GM12878 (cell line): ENCODE data around the gene ATP7B. TPM values are rescaled to one million over a fixed set of nuclear protein-coding genes. Genes with fewer than 3 reads are reported as not detected.

Experiments
- ATAC-seq: fragments of 200-7000 bp; cut with Tn5 transposase; 3 replicates; pipeline ENCODE4 v1.9.1; 2020; ENCODE audit warnings: mild to moderate bottlenecking, moderate library complexity
- BruUV-seq: library from RNA; stranded (reverse); fragments of 400-500 nt; replicated peaks from 2 replicates; lab custom pipeline; 2021; lab: Mats Ljungman, UMichigan
- CTCF ChIA-PET: fragments of 300-600 bp; sonication (Branson Sonifier 250); formaldehyde crosslinking; extraction: SDS; loops from one replicate; lab custom pipeline; 2021; ENCODE audit warnings: inconsistent platforms; lab: Yijun Ruan, JAX
- POLR2A ChIA-PET: fragments of 350-600 bp; formaldehyde crosslinking; extraction: SDS; loops from one replicate; lab custom pipeline; 2021; ENCODE audit warnings: inconsistent platforms; lab: Charles Lee
- RAD21 ChIA-PET: fragments of 300-600 bp; sonication (Branson Sonifier 250); formaldehyde crosslinking; loops from one replicate; lab custom pipeline; 2023; ENCODE audit warnings: antibody characterized with exemption; ENCODE audit not compliant: unreplicated experiment; lab: Charles Lee
- SMC1A ChIA-PET: fragments of 300-600 bp; sonication (Branson Sonifier 250); formaldehyde crosslinking; loops from one replicate; lab custom pipeline; 2023; ENCODE audit not compliant: unreplicated experiment, uncharacterized antibody; lab: Charles Lee
- DNase-seq: peaks from one replicate; pipeline ENCODE4 v3.0.0-alpha.2; 2011; ENCODE audit warnings: low read depth, low spot score
- FAIRE-seq: peaks from 3 replicates; lab custom pipeline; 2011; peaks lifted over from hg19 to GRCh38; lab: Jason Lieb, UNC
- H2AFZ ChIP-seq: 2 replicates; pipeline ENCODE4 v1.6.0; 2011; ENCODE audit warnings: low read depth, low read length, control low read depth; ENCODE audit not compliant: control insufficient read depth
- H3K27ac ChIP-seq: 2 replicates; pipeline ENCODE4 v1.5.1; 2011; ENCODE audit warnings: control low read depth; ENCODE audit not compliant: control insufficient read depth, insufficient read depth
- H3K27me3 ChIP-seq, 2 experiments: replicated peaks in 1 of 2; 2 replicates each; pipeline versions ENCODE4 v1.6.0 to v1.6.1; 2011; ENCODE audit warnings: low read length in 1 of 2; ENCODE audit not compliant: control insufficient read depth in 2 of 2, insufficient read depth in 2 of 2
- H3K36me3 ChIP-seq, 2 experiments: 2 replicates each; pipeline ENCODE4 v1.5.1; 2011; ENCODE audit warnings: low read length in 1 of 2; ENCODE audit not compliant: control insufficient read depth in 2 of 2, insufficient read depth in 2 of 2
- H3K4me1 ChIP-seq: 2 replicates; pipeline ENCODE4 v1.6.1; 2011; ENCODE audit warnings: mild to moderate bottlenecking, low read length, moderate library complexity, mixed read lengths; ENCODE audit not compliant: control insufficient read depth, insufficient read depth
- H3K4me2 ChIP-seq: 2 replicates; pipeline ENCODE4 v1.6.0; 2011; ENCODE audit warnings: control low read depth; ENCODE audit not compliant: control insufficient read depth, insufficient read depth
- H3K4me3 ChIP-seq: fragments of 200-600 bp; sonication (generic); 2 replicates; pipeline ENCODE4 v1.5.1; 2016
- H3K79me2 ChIP-seq: 2 replicates; pipeline ENCODE4 v1.6.0; 2011; ENCODE audit warnings: low read length; ENCODE audit not compliant: control insufficient read depth, insufficient read depth
- H3K9ac ChIP-seq: 2 replicates; pipeline ENCODE4 v1.8.0; 2011; ENCODE audit warnings: low read length, control low read depth, mixed read lengths; ENCODE audit not compliant: control insufficient read depth, insufficient read depth
- H3K9me3 ChIP-seq: replicated peaks from 3 replicates; pipeline ENCODE4 v1.5.1; 2011; ENCODE audit warnings: mild to moderate bottlenecking, low read length; ENCODE audit not compliant: control insufficient read depth, insufficient read depth
- H4K20me1 ChIP-seq: 2 replicates; pipeline ENCODE4 v1.6.0; 2011; ENCODE audit not compliant: control insufficient read depth, insufficient read depth
- EZH2 ChIP-seq: IDR thresholded peaks from 2 replicates; pipeline ENCODE4 v1.6.1; 2012; ENCODE audit warnings: low read depth, mild to moderate bottlenecking, control low read depth, inconsistent platforms, low read length, borderline replicate concordance; ENCODE audit not compliant: control insufficient read depth
- NR2F1 ChIP-seq: fragments of 450-650 bp; conservative IDR thresholded peaks from 2 replicates; pipeline ENCODE4 v1.6.1; 2017; ENCODE audit warnings: mild to moderate bottlenecking
- POLR2A ChIP-seq: IDR thresholded peaks from 2 replicates; pipeline ENCODE4 v1.6.1; 2011; ENCODE audit warnings: low read depth, mild to moderate bottlenecking, low read length
- RUNX3 ChIP-seq: IDR thresholded peaks from 2 replicates; pipeline ENCODE4 v1.6.1; 2012; ENCODE audit warnings: low read length, inconsistent platforms
- TAF1 ChIP-seq: IDR thresholded peaks from 2 replicates; pipeline ENCODE4 v1.6.1; 2011; ENCODE audit warnings: mild to moderate bottlenecking, low read depth, low read length, borderline replicate concordance
- TCF12 ChIP-seq: IDR thresholded peaks from 2 replicates; pipeline ENCODE4 v1.6.1; 2011; ENCODE audit warnings: low read depth, mild to moderate bottlenecking, low read length
- WGBS: methylation state at CpG from one replicate; pipeline ENCODE4 v1.1.6; 2016; ENCODE audit warnings: low lambda C conversion rate; ENCODE audit not compliant: insufficient replicate concordance, insufficient coverage; ENCODE audit errors: missing lambda C conversion rate; 5-methylcytosine and 5-hydroxymethylcytosine counted together
- in situ Hi-C: fragments of 300-500 bp; cut with MboI; formaldehyde crosslinking; loops from 9 replicates; pipeline ENCODE4 v1.14.3; 2018; ENCODE audit warnings: mixed read lengths
- intact Hi-C: fragments of 100-400 bp; cut with micrococcal nuclease; formaldehyde crosslinking; loops from one replicate; pipeline ENCODE4 v1.14.2; 2022; ENCODE audit not compliant: unreplicated experiment
- polyA plus RNA-seq, 11 experiments: library from polyadenylated mRNA; depleted of rRNA in 4 of 11; unstranded in 6 of 11; stranded (reverse) in 5 of 11; fragments of >200 nt; fragmentation: Nextera tagmentation in 4 of 11; fragmentation: Illumina TruSeq in 1 of 11; extraction: Ambion mirVana in 4 of 11; extraction: Trizol in 1 of 11; gene quantifications; 1 replicate in 1 of 11; 2 replicates in 10 of 11; pipeline versions ENCODE4 v1.2.1 to v1.2.3, GENCODE V29; 2011 to 2016; ENCODE audit warnings: inconsistent platforms in 2 of 11, missing spikeins in 2 of 11, low read depth in 1 of 11
- total RNA-seq, 4 experiments: library from RNA; depleted of rRNA in 3 of 4; stranded (reverse); fragments of >200 nt in 3 of 4; fragmentation: Illumina TruSeq in 1 of 4; extraction: Trizol in 1 of 4; gene quantifications; 2 replicates each; pipeline versions ENCODE4 v1.2.1 to v1.2.3, GENCODE V29; 2013 to 2021
- TF ChIP-seq, protein P1 (sequence below): fragments of 450-650 bp; formaldehyde crosslinking; IDR thresholded peaks from 2 replicates; pipeline ENCODE4 v1.5.0; 2022; ENCODE audit warnings: mild to moderate bottlenecking, missing genetic modification characterization
- TF ChIP-seq, protein P2 (sequence below): fragments of 150-350 bp; IDR thresholded peaks from 2 replicates; pipeline ENCODE4 v1.6.1; 2014; ENCODE audit warnings: mild to moderate bottlenecking, low read depth, low read length
- TF ChIP-seq, protein P3 (sequence below): fragments of 450-650 bp; IDR thresholded peaks from 2 replicates; pipeline ENCODE4 v1.6.1; 2017; ENCODE audit warnings: mild to moderate bottlenecking, moderate library complexity

Gene ATP7B
- total and polyA plus RNA-seq, 10 of the 15 experiments (the other 5 are each of a cell fraction or from before 2014, with no cell fraction given): under 0.01 to 1.1 (median 0.06) TPM; not detected in 2

GRCh38 chr13:52003541-52003940 lies 7.7 kb downstream of the ATP7B start (continued):
- TF ChIP-seq TAF1 (no peak), TCF12 (no peak), RUNX3 (no peak)

- Histone ChIP-seq H3K79me2 (no peaks in the 10 kb centered on the region), H3K4me1 (no peaks in the 10 kb centered on the region), H3K27ac (no peak overlapping the region), H4K20me1 (no peaks in the 10 kb centered on the region), H2AFZ (no peak overlapping the region), H3K4me3 (no peak overlapping the region), H3K9ac (no peak overlapping the region), H3K9me3 (no peaks in the 10 kb centered on the region), H3K4me2 (no peak overlapping the region), H3K27me3 (peaks cover 2 to 4% of the 10 kb centered on the region in 2 experiments; a peak in 3 of 4 replicates), H3K36me3 (no peaks in the 10 kb centered on the region)
- POLR2A ChIA-PET: no interaction called here
- CTCF ChIA-PET: interaction anchor here (1.1 to 5.5 kb wide), 8 partner anchors 10 to 199 kb away, joined by 3 to 36 read pairs (median 4); no protein-coding TSS in a partner anchor
- no TSS peak for BruUV-seq
- intact Hi-C loops (loop anchor here (5.0 kb wide), 1 partner anchor 235 kb away; no protein-coding TSS in a partner anchor), in situ Hi-C loops (no loop called here)
- DNase-seq (no peak), ATAC-seq (no peak), FAIRE-seq (no peak)
- WGBS: 3% methylated on average over 4 of the region's 4 CpGs
- SMC1A ChIA-PET: interaction anchor here (0.8 to 2.1 kb wide), 3 partner anchors 28 to 125 kb away, joined by 4 to 5 read pairs (median 4); no protein-coding TSS in a partner anchor
- RAD21 ChIA-PET: interaction anchor here (0.9 kb wide), 1 partner anchor 38 kb away, joined by 3 read pairs; no protein-coding TSS in a partner anchor
- TF ChIP-seq, protein P1, sequence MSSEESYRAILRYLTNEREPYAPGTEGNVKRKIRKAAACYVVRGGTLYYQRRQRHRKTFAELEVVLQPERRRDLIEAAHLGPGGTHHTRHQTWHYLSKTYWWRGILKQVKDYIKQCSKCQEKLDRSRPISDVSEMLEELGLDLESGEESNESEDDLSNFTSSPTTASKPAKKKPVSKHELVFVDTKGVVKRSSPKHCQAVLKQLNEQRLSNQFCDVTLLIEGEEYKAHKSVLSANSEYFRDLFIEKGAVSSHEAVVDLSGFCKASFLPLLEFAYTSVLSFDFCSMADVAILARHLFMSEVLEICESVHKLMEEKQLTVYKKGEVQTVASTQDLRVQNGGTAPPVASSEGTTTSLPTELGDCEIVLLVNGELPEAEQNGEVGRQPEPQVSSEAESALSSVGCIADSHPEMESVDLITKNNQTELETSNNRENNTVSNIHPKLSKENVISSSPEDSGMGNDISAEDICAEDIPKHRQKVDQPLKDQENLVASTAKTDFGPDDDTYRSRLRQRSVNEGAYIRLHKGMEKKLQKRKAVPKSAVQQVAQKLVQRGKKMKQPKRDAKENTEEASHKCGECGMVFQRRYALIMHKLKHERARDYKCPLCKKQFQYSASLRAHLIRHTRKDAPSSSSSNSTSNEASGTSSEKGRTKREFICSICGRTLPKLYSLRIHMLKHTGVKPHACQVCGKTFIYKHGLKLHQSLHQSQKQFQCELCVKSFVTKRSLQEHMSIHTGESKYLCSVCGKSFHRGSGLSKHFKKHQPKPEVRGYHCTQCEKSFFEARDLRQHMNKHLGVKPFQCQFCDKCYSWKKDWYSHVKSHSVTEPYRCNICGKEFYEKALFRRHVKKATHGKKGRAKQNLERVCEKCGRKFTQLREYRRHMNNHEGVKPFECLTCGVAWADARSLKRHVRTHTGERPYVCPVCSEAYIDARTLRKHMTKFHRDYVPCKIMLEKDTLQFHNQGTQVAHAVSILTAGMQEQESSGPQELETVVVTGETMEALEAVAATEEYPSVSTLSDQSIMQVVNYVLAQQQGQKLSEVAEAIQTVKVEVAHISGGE (CRISPR knock-in tag): no peak
- TF ChIP-seq POLR2A (no peak), NR2F1 (no peak), EZH2 (no peak)
- TF ChIP-seq, protein P2, sequence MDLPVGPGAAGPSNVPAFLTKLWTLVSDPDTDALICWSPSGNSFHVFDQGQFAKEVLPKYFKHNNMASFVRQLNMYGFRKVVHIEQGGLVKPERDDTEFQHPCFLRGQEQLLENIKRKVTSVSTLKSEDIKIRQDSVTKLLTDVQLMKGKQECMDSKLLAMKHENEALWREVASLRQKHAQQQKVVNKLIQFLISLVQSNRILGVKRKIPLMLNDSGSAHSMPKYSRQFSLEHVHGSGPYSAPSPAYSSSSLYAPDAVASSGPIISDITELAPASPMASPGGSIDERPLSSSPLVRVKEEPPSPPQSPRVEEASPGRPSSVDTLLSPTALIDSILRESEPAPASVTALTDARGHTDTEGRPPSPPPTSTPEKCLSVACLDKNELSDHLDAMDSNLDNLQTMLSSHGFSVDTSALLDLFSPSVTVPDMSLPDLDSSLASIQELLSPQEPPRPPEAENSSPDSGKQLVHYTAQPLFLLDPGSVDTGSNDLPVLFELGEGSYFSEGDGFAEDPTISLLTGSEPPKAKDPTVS: no peak
- TF ChIP-seq, protein P3, sequence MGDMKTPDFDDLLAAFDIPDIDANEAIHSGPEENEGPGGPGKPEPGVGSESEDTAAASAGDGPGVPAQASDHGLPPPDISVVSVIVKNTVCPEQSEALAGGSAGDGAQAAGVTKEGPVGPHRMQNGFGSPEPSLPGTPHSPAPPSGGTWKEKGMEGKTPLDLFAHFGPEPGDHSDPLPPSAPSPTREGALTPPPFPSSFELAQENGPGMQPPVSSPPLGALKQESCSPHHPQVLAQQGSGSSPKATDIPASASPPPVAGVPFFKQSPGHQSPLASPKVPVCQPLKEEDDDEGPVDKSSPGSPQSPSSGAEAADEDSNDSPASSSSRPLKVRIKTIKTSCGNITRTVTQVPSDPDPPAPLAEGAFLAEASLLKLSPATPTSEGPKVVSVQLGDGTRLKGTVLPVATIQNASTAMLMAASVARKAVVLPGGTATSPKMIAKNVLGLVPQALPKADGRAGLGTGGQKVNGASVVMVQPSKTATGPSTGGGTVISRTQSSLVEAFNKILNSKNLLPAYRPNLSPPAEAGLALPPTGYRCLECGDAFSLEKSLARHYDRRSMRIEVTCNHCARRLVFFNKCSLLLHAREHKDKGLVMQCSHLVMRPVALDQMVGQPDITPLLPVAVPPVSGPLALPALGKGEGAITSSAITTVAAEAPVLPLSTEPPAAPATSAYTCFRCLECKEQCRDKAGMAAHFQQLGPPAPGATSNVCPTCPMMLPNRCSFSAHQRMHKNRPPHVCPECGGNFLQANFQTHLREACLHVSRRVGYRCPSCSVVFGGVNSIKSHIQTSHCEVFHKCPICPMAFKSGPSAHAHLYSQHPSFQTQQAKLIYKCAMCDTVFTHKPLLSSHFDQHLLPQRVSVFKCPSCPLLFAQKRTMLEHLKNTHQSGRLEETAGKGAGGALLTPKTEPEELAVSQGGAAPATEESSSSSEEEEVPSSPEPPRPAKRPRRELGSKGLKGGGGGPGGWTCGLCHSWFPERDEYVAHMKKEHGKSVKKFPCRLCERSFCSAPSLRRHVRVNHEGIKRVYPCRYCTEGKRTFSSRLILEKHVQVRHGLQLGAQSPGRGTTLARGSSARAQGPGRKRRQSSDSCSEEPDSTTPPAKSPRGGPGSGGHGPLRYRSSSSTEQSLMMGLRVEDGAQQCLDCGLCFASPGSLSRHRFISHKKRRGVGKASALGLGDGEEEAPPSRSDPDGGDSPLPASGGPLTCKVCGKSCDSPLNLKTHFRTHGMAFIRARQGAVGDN: no peak
These were observed 8.9 kb downstream of the ATP7B start for GRCh38 chr13:52002361-52002760.
